Dermis microvascular lymphatic vessel endothelial cell (primary cell): ENCODE measurements around the gene RMND5B. TPM values are rescaled to one million over a fixed set of nuclear protein-coding genes. Genes with fewer than 3 reads are reported as not detected.

Experiments used
- total RNA-seq: library from RNA; depleted of rRNA; stranded (reverse); fragments of >200 nt; gene quantifications from 2 replicates; pipeline ENCODE4 v1.2.1, GENCODE V29; 2014

RMND5B gene
- total RNA-seq, 1 donor from 2014 or later, result 29.4 TPM

Other genes with a start within 250 kb of the RMND5B start
- not detected in 2 replicates for gene PROP1, start 134.8 kb upstream of the RMND5B start, total RNA-seq
- gene N4BP3, start 17.5 kb upstream of the RMND5B start, total RNA-seq, result 22.2 and 24.7 TPM in 2 replicates
- gene NHP2, start 22.9 kb downstream of the RMND5B start, total RNA-seq, result 106 and 132 TPM in 2 replicates
- gene GMCL2, start 56.4 kb downstream of the RMND5B start, total RNA-seq, result not detected in 2 replicates
- gene HNRNPAB, start 73.5 kb downstream of the RMND5B start, total RNA-seq, result 37.5 and 46.4 TPM in 2 replicates
- 28.4 and 45.5 TPM in 2 replicates for gene PHYKPL, start 101.8 kb downstream of the RMND5B start, total RNA-seq